Measurements from ENCODE around the gene MFNG.

DNA sequence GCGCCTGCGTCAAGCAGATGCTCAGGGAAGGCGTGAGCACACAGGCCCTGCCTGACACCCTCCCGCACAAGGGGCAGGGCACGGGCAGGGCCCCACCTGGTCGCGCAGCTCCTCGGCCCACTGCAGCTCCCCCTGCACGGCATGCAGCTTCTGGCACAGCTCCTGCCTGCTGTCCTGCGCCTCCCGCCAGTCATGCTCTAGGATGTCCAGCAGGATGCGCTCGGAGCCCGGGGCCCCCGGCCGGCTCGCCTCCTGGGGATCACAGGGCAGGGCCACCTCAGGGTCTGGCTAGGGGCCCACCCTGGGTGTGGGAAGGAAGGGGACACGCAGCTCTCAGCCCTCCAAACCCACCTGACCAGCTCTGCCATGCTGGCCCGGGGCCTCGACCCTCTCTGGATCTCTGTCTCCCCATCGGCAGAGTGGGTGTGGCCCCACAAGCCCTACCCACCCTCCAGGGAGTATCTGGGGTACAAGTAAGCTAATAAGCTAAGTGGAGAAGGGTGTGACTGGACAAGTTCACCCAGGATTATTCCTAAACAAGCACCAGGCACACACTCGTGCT is 22.3 kb upstream of the MFNG start:
- TF ChIP-seq, protein P1, sequence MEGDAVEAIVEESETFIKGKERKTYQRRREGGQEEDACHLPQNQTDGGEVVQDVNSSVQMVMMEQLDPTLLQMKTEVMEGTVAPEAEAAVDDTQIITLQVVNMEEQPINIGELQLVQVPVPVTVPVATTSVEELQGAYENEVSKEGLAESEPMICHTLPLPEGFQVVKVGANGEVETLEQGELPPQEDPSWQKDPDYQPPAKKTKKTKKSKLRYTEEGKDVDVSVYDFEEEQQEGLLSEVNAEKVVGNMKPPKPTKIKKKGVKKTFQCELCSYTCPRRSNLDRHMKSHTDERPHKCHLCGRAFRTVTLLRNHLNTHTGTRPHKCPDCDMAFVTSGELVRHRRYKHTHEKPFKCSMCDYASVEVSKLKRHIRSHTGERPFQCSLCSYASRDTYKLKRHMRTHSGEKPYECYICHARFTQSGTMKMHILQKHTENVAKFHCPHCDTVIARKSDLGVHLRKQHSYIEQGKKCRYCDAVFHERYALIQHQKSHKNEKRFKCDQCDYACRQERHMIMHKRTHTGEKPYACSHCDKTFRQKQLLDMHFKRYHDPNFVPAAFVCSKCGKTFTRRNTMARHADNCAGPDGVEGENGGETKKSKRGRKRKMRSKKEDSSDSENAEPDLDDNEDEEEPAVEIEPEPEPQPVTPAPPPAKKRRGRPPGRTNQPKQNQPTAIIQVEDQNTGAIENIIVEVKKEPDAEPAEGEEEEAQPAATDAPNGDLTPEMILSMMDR (IDR thresholded peaks at IDR 0.05; ENCODE audit: insufficient read depth, low read length), result no peak
- TF ChIP-seq, protein P2, sequence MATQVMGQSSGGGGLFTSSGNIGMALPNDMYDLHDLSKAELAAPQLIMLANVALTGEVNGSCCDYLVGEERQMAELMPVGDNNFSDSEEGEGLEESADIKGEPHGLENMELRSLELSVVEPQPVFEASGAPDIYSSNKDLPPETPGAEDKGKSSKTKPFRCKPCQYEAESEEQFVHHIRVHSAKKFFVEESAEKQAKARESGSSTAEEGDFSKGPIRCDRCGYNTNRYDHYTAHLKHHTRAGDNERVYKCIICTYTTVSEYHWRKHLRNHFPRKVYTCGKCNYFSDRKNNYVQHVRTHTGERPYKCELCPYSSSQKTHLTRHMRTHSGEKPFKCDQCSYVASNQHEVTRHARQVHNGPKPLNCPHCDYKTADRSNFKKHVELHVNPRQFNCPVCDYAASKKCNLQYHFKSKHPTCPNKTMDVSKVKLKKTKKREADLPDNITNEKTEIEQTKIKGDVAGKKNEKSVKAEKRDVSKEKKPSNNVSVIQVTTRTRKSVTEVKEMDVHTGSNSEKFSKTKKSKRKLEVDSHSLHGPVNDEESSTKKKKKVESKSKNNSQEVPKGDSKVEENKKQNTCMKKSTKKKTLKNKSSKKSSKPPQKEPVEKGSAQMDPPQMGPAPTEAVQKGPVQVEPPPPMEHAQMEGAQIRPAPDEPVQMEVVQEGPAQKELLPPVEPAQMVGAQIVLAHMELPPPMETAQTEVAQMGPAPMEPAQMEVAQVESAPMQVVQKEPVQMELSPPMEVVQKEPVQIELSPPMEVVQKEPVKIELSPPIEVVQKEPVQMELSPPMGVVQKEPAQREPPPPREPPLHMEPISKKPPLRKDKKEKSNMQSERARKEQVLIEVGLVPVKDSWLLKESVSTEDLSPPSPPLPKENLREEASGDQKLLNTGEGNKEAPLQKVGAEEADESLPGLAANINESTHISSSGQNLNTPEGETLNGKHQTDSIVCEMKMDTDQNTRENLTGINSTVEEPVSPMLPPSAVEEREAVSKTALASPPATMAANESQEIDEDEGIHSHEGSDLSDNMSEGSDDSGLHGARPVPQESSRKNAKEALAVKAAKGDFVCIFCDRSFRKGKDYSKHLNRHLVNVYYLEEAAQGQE (IDR thresholded peaks at IDR 0.05; ENCODE audit: insufficient replicate concordance, low read depth), result no peak
- TF ChIP-seq SPI1 (IDR thresholded peaks at IDR 0.05; ENCODE audit: borderline replicate concordance, low read depth) (no peak), POLR2AphosphoS5 (IDR thresholded peaks at IDR 0.05; ENCODE audit: low read depth) (no peak), GABPA (IDR thresholded peaks at IDR 0.05; ENCODE audit: low read depth) (no peak)

All from HL-60 (cell line).